ENCODE measurements around the gene GDF7. TPM values are rescaled to one million over a fixed set of nuclear protein-coding genes. Genes with fewer than 3 reads are reported as not detected.

GDF7 gene
- total RNA-seq, 4 donors from 2014 or later = 0.26 to 1.9 (median 0.78) TPM

- Histone ChIP-seq H3K36me3 (peaks cover 6 to 58% (median 19%) of the 10 kb centered on the region in 3 donors), H3K9me3 (no peaks in the 10 kb centered on the region), H3K27ac (peak overlapping the region; percentile 81 to 96 (median 92)), H3K4me1 (peaks cover 44 to 75% (median 47%) of the 10 kb centered on the region in 3 donors), H3K4me3 (no peak overlapping the region), H3K27me3 (no peaks in the 10 kb centered on the region)
- intact Hi-C loops (cut with DNase I) = no loop called here
- 88 to 89% methylated on average over 5 of the region's 13 CpGs for WGBS, 2 donors
- no peak for TF ChIP-seq POLR2A (IDR thresholded peaks at IDR 0.05)
- DNase-seq = no peak
Observed at GRCh38 chr2:20619624-20620024, 47.3 kb upstream of the GDF7 start.

GRCh38 chr2:20620271-20620681 lies 46.7 kb upstream of the GDF7 start:
- WGBS, 2 donors = 76 to 85% methylated on average over 3 to 6 of the region's 8 CpGs
- Histone ChIP-seq H3K4me3 (no peak overlapping the region), H3K4me1 (peaks cover 37 to 69% (median 41%) of the 10 kb centered on the region in 3 donors), H3K27ac (peak overlapping the region; percentile 81 to 96 (median 92)), H3K27me3 (no peaks in the 10 kb centered on the region), H3K36me3 (peaks cover 6 to 64% (median 19%) of the 10 kb centered on the region in 3 donors), H3K9me3 (no peaks in the 10 kb centered on the region)
- no peak for DNase-seq
- TF ChIP-seq POLR2A (IDR thresholded peaks at IDR 0.05) = no peak
- no peak for TF ChIP-seq CTCF (IDR thresholded peaks at IDR 0.05)
- intact Hi-C loops (cut with DNase I) = no loop called here

- no peak for DNase-seq
- TF ChIP-seq POLR2A (IDR thresholded peaks at IDR 0.05) (no peak), CTCF (IDR thresholded peaks at IDR 0.05) (no peak)
- Histone ChIP-seq H3K4me1 (peaks cover 35 to 67% (median 37%) of the 10 kb centered on the region in 3 donors), H3K36me3 (peaks cover 6 to 69% (median 19%) of the 10 kb centered on the region in 3 donors), H3K4me3 (no peak overlapping the region), H3K9me3 (no peaks in the 10 kb centered on the region), H3K27ac (peak overlapping the region in 3 of 4 donors; percentile 91 to 96 (median 93)), H3K27me3 (no peaks in the 10 kb centered on the region)
- 54 to 85% methylated on average over 3 of the region's 4 CpGs for WGBS, 2 donors
- intact Hi-C loops (cut with DNase I) = no loop called here
Observed at GRCh38 chr2:20620696-20621365, 46.1 kb upstream of the GDF7 start.

GRCh38 chr2:20621366-20622295 lies 45.3 kb upstream of the GDF7 start:
- intact Hi-C loops (cut with DNase I) = no loop called here
- no peak overlapping the region for H3K4me3 ChIP-seq
- peak overlapping the region; percentile 18 to 96 (median 92) for H3K27ac ChIP-seq
- H3K4me1 ChIP-seq = peaks cover 32 to 67% (median 33%) of the 10 kb centered on the region in 3 donors
- no peak for DNase-seq
- H3K27me3 ChIP-seq = no peaks in the 10 kb centered on the region
- peaks cover 6 to 77% (median 19%) of the 10 kb centered on the region in 3 donors for H3K36me3 ChIP-seq
- TF ChIP-seq POLR2A (IDR thresholded peaks at IDR 0.05) (no peak), CTCF (IDR thresholded peaks at IDR 0.05) (no peak)
- 65 to 69% methylated on average over 8 of the region's 12 CpGs for WGBS, 2 donors
- no peaks in the 10 kb centered on the region for H3K9me3 ChIP-seq

- Histone ChIP-seq H3K4me3 (no peak overlapping the region), H3K4me1 (peaks cover 27 to 67% (median 28%) of the 10 kb centered on the region in 3 donors), H3K9me3 (no peaks in the 10 kb centered on the region), H3K27me3 (no peaks in the 10 kb centered on the region), H3K36me3 (peaks cover 6 to 77% (median 19%) of the 10 kb centered on the region in 3 donors), H3K27ac (peak overlapping the region in 1 of 4 donors; percentile 91)
- no peak for DNase-seq
- TF ChIP-seq CTCF (IDR thresholded peaks at IDR 0.05) = no peak
- TF ChIP-seq POLR2A (IDR thresholded peaks at IDR 0.05) = no peak
- intact Hi-C loops (cut with DNase I) = no loop called here
- WGBS, 2 donors = 91 to 95% methylated on average over 7 to 11 of the region's 11 CpGs
Observed at GRCh38 chr2:20622296-20622686, 44.7 kb upstream of the GDF7 start.
